Measurements from ENCODE around the gene LEP.

The LEP gene

GRCh38 chr7:128203047-128203491, 38.0 kb upstream of the LEP start:
- TF ChIP-seq NFIC (IDR thresholded peaks at IDR 0.05) (no peak), FOXM1 (IDR thresholded peaks at IDR 0.05; ENCODE audit: borderline replicate concordance, low read depth) (no peak), ZBTB7A (IDR thresholded peaks at IDR 0.05; ENCODE audit: low read depth) (no peak), TEAD4 (IDR thresholded peaks at IDR 0.05) (no peak), EGR1 (IDR thresholded peaks at IDR 0.05) (no peak), YY1 (IDR thresholded peaks at IDR 0.05; ENCODE audit: low read depth) (no peak), TCF12 (IDR thresholded peaks at IDR 0.05; ENCODE audit: low read depth) (no peak), RAD21 (IDR thresholded peaks at IDR 0.05; ENCODE audit: low read depth) (no peak), USF1 (IDR thresholded peaks at IDR 0.05) (no peak), EP300 (IDR thresholded peaks at IDR 0.05; ENCODE audit: borderline replicate concordance) (no peak), MAX (IDR thresholded peaks at IDR 0.05) (no peak), REST (IDR thresholded peaks at IDR 0.05; ENCODE audit: low read depth) (no peak), CEBPB (IDR thresholded peaks at IDR 0.05) (no peak), CREB1 (IDR thresholded peaks at IDR 0.05; ENCODE audit: low read depth) (no peak), TAF1 (IDR thresholded peaks at IDR 0.05; ENCODE audit: low read depth) (no peak)

- TF ChIP-seq MAX (IDR thresholded peaks at IDR 0.05), result no peak
- no peak for TF ChIP-seq CREB1 (IDR thresholded peaks at IDR 0.05; ENCODE audit: low read depth)
- TF ChIP-seq USF1 (IDR thresholded peaks at IDR 0.05), result no peak
- TF ChIP-seq TCF12 (IDR thresholded peaks at IDR 0.05; ENCODE audit: low read depth), result no peak
- TF ChIP-seq TEAD4 (IDR thresholded peaks at IDR 0.05), result no peak
- TF ChIP-seq RAD21 (IDR thresholded peaks at IDR 0.05; ENCODE audit: low read depth), result no peak
- TF ChIP-seq YY1 (IDR thresholded peaks at IDR 0.05; ENCODE audit: low read depth), result no peak
- no peak for TF ChIP-seq NFIC (IDR thresholded peaks at IDR 0.05)
- TF ChIP-seq TAF1 (IDR thresholded peaks at IDR 0.05; ENCODE audit: low read depth), result no peak
- no peak for TF ChIP-seq ZBTB7A (IDR thresholded peaks at IDR 0.05; ENCODE audit: low read depth)
- no peak for TF ChIP-seq REST (IDR thresholded peaks at IDR 0.05; ENCODE audit: low read depth)
- TF ChIP-seq EGR1 (IDR thresholded peaks at IDR 0.05), result no peak
- TF ChIP-seq EP300 (IDR thresholded peaks at IDR 0.05; ENCODE audit: borderline replicate concordance), result no peak
- no peak for TF ChIP-seq FOXM1 (IDR thresholded peaks at IDR 0.05; ENCODE audit: borderline replicate concordance, low read depth)
- TF ChIP-seq CEBPB (IDR thresholded peaks at IDR 0.05), result no peak
Measured at GRCh38 chr7:128203710-128204214, 37.3 kb upstream of the LEP start.

- TF ChIP-seq TAF1 (IDR thresholded peaks at IDR 0.05; ENCODE audit: low read depth), result no peak
- TF ChIP-seq MAX (IDR thresholded peaks at IDR 0.05), result no peak
- no peak for TF ChIP-seq CEBPB (IDR thresholded peaks at IDR 0.05)
- no peak for TF ChIP-seq RAD21 (IDR thresholded peaks at IDR 0.05; ENCODE audit: low read depth)
- no peak for TF ChIP-seq REST (IDR thresholded peaks at IDR 0.05; ENCODE audit: low read depth)
- TF ChIP-seq TCF12 (IDR thresholded peaks at IDR 0.05; ENCODE audit: low read depth), result no peak
- TF ChIP-seq CREB1 (IDR thresholded peaks at IDR 0.05; ENCODE audit: low read depth), result no peak
- TF ChIP-seq FOXM1 (IDR thresholded peaks at IDR 0.05; ENCODE audit: borderline replicate concordance, low read depth), result no peak
Measured at GRCh38 chr7:128204455-128204854, 36.6 kb upstream of the LEP start.

- TF ChIP-seq EP300 (IDR thresholded peaks at IDR 0.05; ENCODE audit: borderline replicate concordance) (no peak), USF1 (IDR thresholded peaks at IDR 0.05) (no peak), FOXM1 (IDR thresholded peaks at IDR 0.05; ENCODE audit: borderline replicate concordance, low read depth) (no peak), CEBPB (IDR thresholded peaks at IDR 0.05) (no peak)
Measured at GRCh38 chr7:128205068-128205467, 36.0 kb upstream of the LEP start.

Data from Ishikawa (cell line).